Measurements from ENCODE around the gene FBRSL1.

DNA sequence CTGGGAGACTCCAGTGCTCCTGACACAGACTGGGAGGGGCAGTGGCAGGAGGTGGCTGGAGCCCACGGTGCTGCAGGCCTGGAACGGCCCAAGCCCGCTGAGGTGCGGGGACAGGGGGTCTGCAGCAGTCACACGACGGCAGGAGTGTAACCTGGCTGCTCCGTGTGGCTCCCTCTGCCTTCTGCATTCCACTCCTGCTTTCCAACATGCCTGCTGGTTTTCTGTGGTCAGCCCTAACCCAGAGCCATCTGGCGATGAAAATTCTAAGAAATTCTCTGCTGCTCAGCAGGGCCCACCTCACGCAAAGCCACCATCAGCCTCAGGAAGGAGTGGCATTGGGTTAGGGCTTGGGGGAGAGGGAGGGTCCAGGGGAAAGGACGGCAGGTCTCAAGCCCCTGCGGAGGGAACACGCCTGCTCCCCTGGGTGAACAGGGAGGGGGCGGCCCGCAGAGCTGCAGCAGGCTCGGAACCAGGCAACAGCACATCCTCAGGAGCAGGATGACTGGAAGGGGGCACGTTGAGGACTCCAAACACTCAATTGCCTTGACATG is 5.0 kb upstream of the FBRSL1 start:
- TF ChIP-seq, protein P1, sequence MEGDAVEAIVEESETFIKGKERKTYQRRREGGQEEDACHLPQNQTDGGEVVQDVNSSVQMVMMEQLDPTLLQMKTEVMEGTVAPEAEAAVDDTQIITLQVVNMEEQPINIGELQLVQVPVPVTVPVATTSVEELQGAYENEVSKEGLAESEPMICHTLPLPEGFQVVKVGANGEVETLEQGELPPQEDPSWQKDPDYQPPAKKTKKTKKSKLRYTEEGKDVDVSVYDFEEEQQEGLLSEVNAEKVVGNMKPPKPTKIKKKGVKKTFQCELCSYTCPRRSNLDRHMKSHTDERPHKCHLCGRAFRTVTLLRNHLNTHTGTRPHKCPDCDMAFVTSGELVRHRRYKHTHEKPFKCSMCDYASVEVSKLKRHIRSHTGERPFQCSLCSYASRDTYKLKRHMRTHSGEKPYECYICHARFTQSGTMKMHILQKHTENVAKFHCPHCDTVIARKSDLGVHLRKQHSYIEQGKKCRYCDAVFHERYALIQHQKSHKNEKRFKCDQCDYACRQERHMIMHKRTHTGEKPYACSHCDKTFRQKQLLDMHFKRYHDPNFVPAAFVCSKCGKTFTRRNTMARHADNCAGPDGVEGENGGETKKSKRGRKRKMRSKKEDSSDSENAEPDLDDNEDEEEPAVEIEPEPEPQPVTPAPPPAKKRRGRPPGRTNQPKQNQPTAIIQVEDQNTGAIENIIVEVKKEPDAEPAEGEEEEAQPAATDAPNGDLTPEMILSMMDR (IDR thresholded peaks at IDR 0.05) = no peak
- no peak for TF ChIP-seq POLR2A (IDR thresholded peaks at IDR 0.05)
